Measurements from ENCODE around the gene ATP11B. TPM values are rescaled to one million over a fixed set of nuclear protein-coding genes. Genes with fewer than 3 reads are reported as not detected.

ATP11B gene
- total and polyA plus RNA-seq, 2 of the 8 experiments (the other 6 are each of a cell fraction or from before 2014, with no cell fraction given) = 5.1 to 26.5 TPM

Other genes starting within 250 kb of the ATP11B start
- 70.3 and 76.7 TPM in 2 replicates for gene DCUN1D1, start 187.0 kb downstream of the ATP11B start, total RNA-seq (2021; fragmentation: NEBNext Ultra II Directional; extraction: Animal tissue kit (Norgen Biotek cat#: 25700))
- gene DCUN1D1, start 187.0 kb downstream of the ATP11B start, polyA plus RNA-seq (2011; rRNA removed) = 5.2 and 6.8 TPM in 2 replicates

All from H1 (cell line).